Central memory CD8-positive, alpha-beta T cell (primary cell): ENCODE measurements around the gene TBC1D16.
"Not testable (repeated sequence)": the region's sequence is repeated elsewhere in the genome, so short reads cannot be mapped to it uniquely, and the experiment has no call there.

ENCODE experiments used
- ATAC-seq: fragments of 150-1000 bp; cut with Tn5 transposase; replicated peaks from 2 replicates; pipeline ENCODE4 v1.10.0; 2022; ENCODE audit warnings: mild to moderate bottlenecking, moderate FRiP score, moderate number of reproducible peaks; ENCODE audit not compliant: poor library complexity, severe bottlenecking; ENCODE audit errors: extremely low read depth
- DNase-seq, 2 donors: peaks; one replicate each; pipeline ENCODE4 v3.0.0; 2021; ENCODE audit warnings: low spot score in 2 of 2
- H3K27ac Mint-ChIP-seq: one replicate; pipeline ENCODE4 v1.8.0; 2022; ENCODE audit warnings: low read depth, mild to moderate bottlenecking, moderate library complexity, mixed read lengths
- H3K27me3 Mint-ChIP-seq: one replicate; pipeline ENCODE4 v1.8.0; 2022; ENCODE audit warnings: mixed read lengths
- H3K36me3 Mint-ChIP-seq: one replicate; pipeline ENCODE4 v1.8.0; 2022; ENCODE audit warnings: mild to moderate bottlenecking, moderate library complexity, mixed read lengths; ENCODE audit not compliant: insufficient read depth
- H3K4me1 Mint-ChIP-seq: one replicate; pipeline ENCODE4 v1.8.0; 2022; ENCODE audit warnings: mixed read lengths
- H3K4me3 Mint-ChIP-seq: one replicate; pipeline ENCODE4 v1.8.0; 2022; ENCODE audit warnings: mild to moderate bottlenecking, moderate library complexity, mixed read lengths
- H3K9me3 Mint-ChIP-seq: one replicate; pipeline ENCODE4 v1.8.0; 2022; ENCODE audit warnings: mixed read lengths

Gene TBC1D16

DNA sequence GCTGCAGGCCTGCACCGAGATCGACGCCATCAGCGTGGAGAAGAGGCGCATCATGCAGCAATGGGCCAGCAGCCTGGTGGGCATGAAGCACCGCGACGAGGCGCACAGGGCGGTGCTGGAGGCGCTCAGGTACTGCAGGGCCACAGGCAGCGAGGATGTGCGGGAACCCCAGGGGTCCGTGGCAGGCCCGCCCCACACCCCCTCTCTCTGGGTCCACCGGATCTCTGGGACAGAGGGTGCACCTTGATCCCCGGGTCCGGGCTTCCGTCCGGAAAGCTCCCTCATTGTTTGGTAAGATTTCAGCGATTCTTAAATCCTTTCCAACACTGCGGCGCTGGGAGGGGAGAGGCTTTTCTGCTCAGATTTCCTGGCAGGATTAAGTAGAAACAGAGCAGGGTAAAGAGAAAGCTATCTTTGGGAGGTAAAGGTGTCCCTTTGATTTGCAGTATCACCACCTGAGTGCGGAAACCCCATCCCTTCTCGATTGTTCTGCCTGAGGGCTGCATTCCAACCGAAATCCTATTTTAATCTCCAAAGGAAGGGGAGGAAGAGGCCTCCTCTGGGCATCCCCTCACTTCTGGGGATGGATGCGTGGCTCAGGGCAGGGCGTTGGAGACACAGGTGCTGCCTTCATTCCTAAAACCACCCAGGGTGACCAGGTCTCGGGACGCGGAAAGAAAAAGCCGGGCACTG is 30.0 kb upstream of the TBC1D16 start:
- H3K4me3 Mint-ChIP-seq, result no peak overlapping the region
- peaks cover 15% of the 10 kb centered on the region for H3K27me3 Mint-ChIP-seq
- DNase-seq (no peak), ATAC-seq (no peak)
- no peaks in the 10 kb centered on the region for H3K36me3 Mint-ChIP-seq
- H3K9me3 Mint-ChIP-seq, result no peaks in the 10 kb centered on the region
- no peak overlapping the region for H3K27ac Mint-ChIP-seq
- H3K4me1 Mint-ChIP-seq, result no peaks in the 10 kb centered on the region

DNA sequence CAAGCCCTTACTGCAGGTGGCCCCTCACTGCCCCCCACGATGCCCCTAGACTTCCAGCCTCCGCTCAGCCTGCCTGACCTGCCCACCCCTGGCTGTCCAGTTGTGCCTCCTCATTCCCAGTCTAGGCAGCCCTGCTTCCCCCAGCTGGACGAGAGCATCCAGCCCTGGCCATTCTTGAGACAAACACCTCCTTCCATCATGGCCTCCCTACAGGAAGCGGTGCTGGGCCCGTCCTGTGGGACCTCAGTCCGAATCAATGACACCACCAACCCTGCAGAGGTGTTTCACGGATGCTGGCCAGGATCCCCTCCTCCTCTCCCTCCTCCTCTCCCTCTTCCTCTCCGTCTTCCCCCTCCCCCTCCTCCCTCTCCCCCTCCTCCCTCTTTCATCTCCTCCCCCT is 29.0 kb upstream of the TBC1D16 start:
- Mint-ChIP-seq H3K9me3 (no peaks in the 10 kb centered on the region), H3K4me1 (no peaks in the 10 kb centered on the region), H3K4me3 (no peak overlapping the region), H3K27me3 (peaks cover 10% of the 10 kb centered on the region), H3K27ac (no peak overlapping the region), H3K36me3 (no peaks in the 10 kb centered on the region)
- ATAC-seq (no peak), DNase-seq (no peak)

DNA sequence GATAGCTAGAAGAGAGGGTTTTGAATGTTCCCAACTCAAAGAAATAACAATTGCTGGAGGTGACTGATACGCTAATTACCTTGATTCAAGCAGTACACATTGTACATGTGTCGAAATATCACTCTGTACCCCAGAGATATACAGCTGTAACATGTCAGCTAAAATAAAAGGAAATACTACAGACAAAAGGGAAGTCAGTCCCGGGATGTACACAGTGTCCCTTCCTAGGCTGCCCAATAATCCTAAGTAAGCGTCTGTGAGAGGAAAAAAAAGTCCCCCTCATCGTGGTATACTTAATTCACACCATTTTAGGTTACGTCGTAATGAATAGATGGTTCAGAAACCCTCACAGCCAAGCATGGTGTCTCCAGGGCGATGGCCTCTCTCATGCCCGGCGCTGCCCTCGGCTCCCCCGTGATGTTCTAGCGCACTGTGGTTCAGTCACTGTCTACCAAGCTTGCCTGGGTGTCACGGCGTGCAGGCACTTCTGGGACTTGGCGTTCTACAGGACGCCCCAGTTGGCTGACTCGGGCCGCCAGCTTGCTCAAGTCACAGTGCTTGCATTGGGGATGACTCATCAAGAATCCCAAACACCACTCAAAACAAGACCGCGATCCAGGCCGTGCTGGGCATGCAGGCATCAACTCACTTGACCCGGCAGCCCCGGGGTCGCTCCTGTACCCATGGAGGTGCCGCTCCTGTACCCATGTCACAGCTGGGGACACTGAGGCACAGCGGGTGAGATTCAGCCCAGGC is 28.3 kb upstream of the TBC1D16 start:
- DNase-seq, result no peak
- Mint-ChIP-seq H3K9me3 (no peaks in the 10 kb centered on the region), H3K4me3 (no peak overlapping the region), H3K27me3 (peaks cover 3% of the 10 kb centered on the region), H3K27ac (no peak overlapping the region), H3K36me3 (no peaks in the 10 kb centered on the region), H3K4me1 (no peaks in the 10 kb centered on the region)
- ATAC-seq, result no peak

DNA sequence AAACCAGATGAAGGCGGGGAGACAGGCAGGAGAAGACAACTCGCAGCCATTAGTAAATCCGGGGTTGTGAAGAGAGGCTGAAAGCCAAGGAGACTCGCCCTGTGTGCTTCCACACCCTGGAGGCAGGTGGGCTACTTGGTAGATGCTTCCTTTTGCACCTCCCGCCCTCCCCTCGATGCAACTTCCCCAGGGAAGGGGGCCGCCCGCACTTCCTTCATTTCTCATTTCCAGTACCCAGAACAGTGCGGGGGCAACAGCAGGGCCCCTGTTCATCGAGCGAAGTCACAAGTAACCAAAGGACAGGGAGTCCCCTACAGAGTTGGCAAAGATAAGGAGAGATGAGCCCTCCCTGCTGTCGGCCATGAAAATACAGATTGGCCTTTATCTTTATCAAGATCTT is 25.7 kb upstream of the TBC1D16 start:
- H3K27me3 Mint-ChIP-seq, result no peaks in the 10 kb centered on the region
- no peak overlapping the region for H3K4me3 Mint-ChIP-seq
- H3K4me1 Mint-ChIP-seq, result no peaks in the 10 kb centered on the region
- H3K36me3 Mint-ChIP-seq, result no peaks in the 10 kb centered on the region
- ATAC-seq (no peak), DNase-seq (no peak)
- H3K27ac Mint-ChIP-seq, result no peak overlapping the region
- no peaks in the 10 kb centered on the region for H3K9me3 Mint-ChIP-seq

DNA sequence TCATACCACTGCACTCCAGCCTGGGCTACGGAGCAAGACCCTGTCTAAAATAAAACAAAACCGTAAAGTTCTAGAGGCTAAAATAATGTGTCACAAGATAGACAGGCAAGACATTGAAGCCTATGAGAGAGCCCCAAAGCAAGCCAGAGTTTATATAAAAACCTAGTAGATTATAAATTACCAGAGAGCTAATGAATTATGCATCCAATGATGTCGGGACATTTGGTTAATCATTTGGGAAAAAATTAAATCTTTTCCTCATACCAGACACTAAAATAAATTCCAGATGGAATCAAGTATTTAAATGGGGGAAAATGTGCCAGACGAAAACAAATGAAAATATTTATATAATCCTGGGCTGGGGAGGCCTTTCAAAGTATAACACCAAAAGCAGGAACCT is 25.0 kb upstream of the TBC1D16 start:
- no peaks in the 10 kb centered on the region for H3K4me1 Mint-ChIP-seq
- H3K4me3 Mint-ChIP-seq, result no peak overlapping the region
- no peak for DNase-seq
- no peak overlapping the region for H3K27ac Mint-ChIP-seq
- no peaks in the 10 kb centered on the region for H3K9me3 Mint-ChIP-seq
- no peaks in the 10 kb centered on the region for H3K27me3 Mint-ChIP-seq
- no peaks in the 10 kb centered on the region for H3K36me3 Mint-ChIP-seq
- no peak for ATAC-seq

DNA sequence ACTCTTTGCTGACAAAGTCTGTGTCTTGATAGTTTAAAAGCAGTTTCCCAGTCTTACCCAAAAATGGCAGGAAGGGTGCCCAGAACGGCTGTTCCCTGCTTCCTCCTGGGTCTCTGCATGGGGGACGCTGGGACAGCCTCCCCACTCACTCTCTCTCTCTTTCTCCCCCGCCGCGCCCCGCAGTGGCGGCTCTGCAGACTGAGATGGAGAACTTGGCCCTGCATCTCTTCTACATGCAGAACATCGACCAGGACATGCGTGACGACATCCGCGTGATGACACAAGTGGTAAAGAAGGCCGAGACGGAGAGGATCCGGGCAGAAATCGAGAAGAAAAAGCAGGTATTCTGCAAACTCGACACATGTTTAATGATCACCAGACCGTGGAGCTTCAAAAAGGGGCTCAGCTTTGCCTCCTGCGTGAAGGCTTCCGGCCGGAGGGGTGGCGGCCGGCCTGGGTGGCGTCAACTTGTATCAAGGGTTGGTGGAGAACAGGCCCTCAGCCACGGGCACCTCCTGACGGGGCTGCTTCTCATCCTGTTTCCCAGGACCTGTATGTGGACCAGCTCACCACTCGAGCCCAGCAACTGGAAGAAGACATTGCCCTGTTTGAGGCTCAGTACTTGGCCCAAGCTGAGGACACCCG is 22.8 kb upstream of the TBC1D16 start:
- no peak overlapping the region for H3K4me3 Mint-ChIP-seq
- no peak for ATAC-seq
- no peak overlapping the region for H3K27ac Mint-ChIP-seq
- DNase-seq, result no peak
- H3K36me3 Mint-ChIP-seq, result no peaks in the 10 kb centered on the region
- H3K4me1 Mint-ChIP-seq, result no peaks in the 10 kb centered on the region
- no peaks in the 10 kb centered on the region for H3K9me3 Mint-ChIP-seq
- H3K27me3 Mint-ChIP-seq, result no peaks in the 10 kb centered on the region

DNA sequence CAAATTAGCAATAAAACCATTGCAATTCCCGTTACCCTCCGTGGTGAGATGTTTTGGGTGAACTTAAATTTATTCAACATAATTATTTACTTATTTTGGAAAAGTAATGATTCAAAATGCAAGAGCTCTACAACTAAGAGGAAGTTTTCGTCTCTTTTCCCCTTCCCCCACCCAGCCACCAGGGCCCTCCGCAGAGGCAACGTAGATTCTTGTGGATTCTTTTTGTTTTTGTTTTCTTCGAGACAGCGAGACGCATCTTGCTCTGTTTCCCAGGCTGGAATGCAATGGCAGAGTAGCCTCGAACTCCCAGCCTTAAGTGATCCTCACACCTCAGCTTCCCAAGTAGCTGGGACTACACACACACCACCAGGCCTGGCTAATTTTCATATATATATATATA is 19.9 kb upstream of the TBC1D16 start:
- no peak for DNase-seq
- no peaks in the 10 kb centered on the region for H3K27me3 Mint-ChIP-seq
- no peak overlapping the region for H3K27ac Mint-ChIP-seq
- no peak for ATAC-seq
- no peaks in the 10 kb centered on the region for H3K4me1 Mint-ChIP-seq
- no peaks in the 10 kb centered on the region for H3K9me3 Mint-ChIP-seq
- H3K36me3 Mint-ChIP-seq, result no peaks in the 10 kb centered on the region
- no peak overlapping the region for H3K4me3 Mint-ChIP-seq

DNA sequence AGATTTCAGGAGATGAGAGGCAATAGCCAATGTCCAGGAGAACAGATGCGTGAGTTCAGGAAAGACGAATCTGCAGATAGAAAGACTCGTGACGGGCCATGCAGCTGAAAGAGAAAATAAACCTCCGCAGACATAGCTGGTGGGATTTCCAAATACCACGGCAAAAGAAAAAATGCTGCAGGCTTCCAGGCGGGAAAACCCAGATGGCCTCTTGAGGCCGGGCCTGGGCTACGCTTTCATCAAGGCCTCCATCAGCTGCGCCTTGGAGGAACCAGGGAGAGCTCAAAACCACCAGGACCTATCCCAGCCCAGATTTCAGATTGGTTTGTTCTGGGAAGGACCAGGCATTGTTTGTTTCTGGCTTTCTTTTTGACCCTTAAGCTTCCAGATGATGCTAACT is 17.4 kb upstream of the TBC1D16 start:
- Mint-ChIP-seq H3K9me3 (no peaks in the 10 kb centered on the region), H3K27ac (no peak overlapping the region), H3K36me3 (no peaks in the 10 kb centered on the region), H3K27me3 (no peaks in the 10 kb centered on the region), H3K4me1 (no peaks in the 10 kb centered on the region), H3K4me3 (no peak overlapping the region)
- ATAC-seq (no peak), DNase-seq (no peak)

DNA sequence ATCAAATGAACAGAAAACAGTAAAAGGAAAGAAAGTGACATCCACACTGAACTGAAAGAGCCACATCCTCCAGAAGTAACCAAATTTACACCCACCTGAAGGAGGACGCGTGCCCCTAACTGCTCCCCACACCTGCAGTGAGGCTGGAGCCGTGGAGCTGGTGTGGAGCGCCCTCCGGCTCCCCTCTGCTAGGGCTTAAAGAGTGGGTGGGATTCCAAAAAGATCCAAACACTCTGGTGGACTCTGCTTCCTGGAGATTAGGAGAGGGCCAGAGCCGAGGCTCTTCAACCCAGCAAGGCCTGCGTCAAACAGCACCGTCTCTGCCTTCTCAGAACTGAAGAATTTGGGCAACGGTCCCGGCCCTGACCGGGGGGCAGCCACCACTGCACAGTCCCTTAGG is 16.0 kb upstream of the TBC1D16 start:
- DNase-seq (no peak), ATAC-seq (no peak)
- no peaks in the 10 kb centered on the region for H3K9me3 Mint-ChIP-seq
- no peak overlapping the region for H3K27ac Mint-ChIP-seq
- H3K4me1 Mint-ChIP-seq, result no peaks in the 10 kb centered on the region
- no peak overlapping the region for H3K4me3 Mint-ChIP-seq
- H3K36me3 Mint-ChIP-seq, result no peaks in the 10 kb centered on the region
- H3K27me3 Mint-ChIP-seq, result no peaks in the 10 kb centered on the region

DNA sequence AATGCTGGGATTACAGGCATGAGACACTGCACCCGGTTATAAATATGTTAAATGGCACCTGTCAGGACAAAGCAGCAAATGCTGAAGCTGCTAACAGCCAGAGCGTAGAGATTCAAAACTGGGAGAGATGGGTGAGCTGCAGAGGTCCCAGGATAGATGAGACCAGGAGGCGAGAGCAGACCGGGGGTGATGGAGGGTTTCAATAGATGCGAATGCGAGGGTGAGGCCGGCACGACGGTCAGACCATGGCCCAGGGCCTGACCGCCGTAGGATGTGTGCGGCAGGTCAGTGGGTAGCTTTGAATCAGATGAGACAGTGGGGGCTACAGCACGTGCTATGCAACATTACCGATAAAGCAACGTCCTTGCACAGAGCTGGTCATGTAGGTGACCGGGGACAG is 15.0 kb upstream of the TBC1D16 start:
- H3K27me3 Mint-ChIP-seq, result no peaks in the 10 kb centered on the region
- H3K4me1 Mint-ChIP-seq, result no peaks in the 10 kb centered on the region
- H3K36me3 Mint-ChIP-seq, result no peaks in the 10 kb centered on the region
- no peaks in the 10 kb centered on the region for H3K9me3 Mint-ChIP-seq
- DNase-seq, result no peak
- ATAC-seq, result no peak
- no peak overlapping the region for H3K4me3 Mint-ChIP-seq
- H3K27ac Mint-ChIP-seq, result no peak overlapping the region

DNA sequence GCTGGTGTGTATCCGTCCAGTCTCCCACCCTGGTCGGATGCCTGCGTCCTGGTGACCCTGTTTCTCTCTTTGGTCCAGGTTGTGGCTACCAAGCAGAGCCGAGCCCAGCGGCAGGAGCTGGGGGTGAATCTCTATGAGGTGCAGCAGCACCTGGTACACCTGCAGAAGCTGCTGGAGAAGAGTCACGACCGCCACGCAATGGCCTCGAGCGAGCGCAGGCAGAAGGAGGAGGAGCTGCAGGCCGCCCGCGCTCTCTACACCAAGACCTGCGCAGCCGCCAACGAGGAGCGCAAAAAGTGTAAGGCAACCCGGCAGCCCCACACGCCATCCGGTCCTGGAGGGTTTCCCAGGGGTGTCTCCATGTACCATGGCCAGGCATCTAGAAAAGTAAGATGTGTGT is 14.3 kb upstream of the TBC1D16 start:
- H3K27me3 Mint-ChIP-seq, result no peaks in the 10 kb centered on the region
- no peak for DNase-seq
- H3K9me3 Mint-ChIP-seq, result no peaks in the 10 kb centered on the region
- no peaks in the 10 kb centered on the region for H3K36me3 Mint-ChIP-seq
- no peak overlapping the region for H3K4me3 Mint-ChIP-seq
- H3K27ac Mint-ChIP-seq, result no peak overlapping the region
- ATAC-seq, result no peak
- no peaks in the 10 kb centered on the region for H3K4me1 Mint-ChIP-seq

DNA sequence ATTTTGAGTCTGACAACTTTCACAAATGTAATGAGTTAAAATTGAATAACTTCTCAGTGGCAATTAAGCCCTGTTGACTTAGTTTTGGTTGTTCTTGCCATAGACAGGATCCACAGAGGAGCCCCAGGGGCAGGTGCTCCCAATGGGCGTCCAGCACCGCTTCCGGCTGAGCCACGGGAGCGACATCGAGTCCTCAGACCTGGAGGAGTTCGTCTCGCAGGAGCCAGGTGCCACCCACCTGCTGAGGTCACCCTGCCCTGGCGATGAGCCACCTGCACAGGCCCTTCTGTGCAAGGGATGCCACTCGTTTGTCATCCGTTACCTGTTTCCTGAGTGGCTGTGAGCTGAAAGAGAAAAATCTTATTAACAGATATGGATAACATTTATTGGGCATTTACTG is 11.5 kb upstream of the TBC1D16 start:
- H3K9me3 Mint-ChIP-seq, result no peaks in the 10 kb centered on the region
- DNase-seq (no peak), ATAC-seq (no peak)
- H3K27me3 Mint-ChIP-seq, result no peaks in the 10 kb centered on the region
- H3K36me3 Mint-ChIP-seq, result no peaks in the 10 kb centered on the region
- H3K4me1 Mint-ChIP-seq, result no peaks in the 10 kb centered on the region
- no peak overlapping the region for H3K27ac Mint-ChIP-seq
- no peak overlapping the region for H3K4me3 Mint-ChIP-seq

DNA sequence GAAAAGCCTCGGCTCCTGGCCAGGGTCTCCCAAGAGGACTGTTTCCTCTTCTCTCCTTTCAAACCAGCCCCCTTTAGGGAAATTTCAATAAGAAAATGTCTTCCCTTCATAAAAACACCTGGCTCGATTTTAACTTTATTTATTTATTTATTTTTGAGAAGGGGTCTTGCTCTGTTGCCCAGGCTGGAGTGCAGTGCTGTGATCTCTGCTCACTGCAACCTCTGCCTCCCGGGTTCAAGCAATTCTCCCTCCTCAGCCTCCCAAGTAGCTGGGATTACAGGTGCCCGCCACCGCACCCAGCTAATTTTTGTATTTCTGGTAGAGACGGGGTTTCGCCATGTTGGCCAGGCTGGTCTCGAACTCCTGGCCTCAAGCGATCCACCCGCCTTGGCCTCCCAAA is 11.0 kb upstream of the TBC1D16 start:
- not testable (repeated sequence) for H3K36me3 Mint-ChIP-seq, H3K27ac Mint-ChIP-seq, ATAC-seq, H3K9me3 Mint-ChIP-seq, H3K4me1 Mint-ChIP-seq, H3K4me3 Mint-ChIP-seq, H3K27me3 Mint-ChIP-seq, DNase-seq
